A172 (cell line): ENCODE data around the gene DOC2B. TPM values are rescaled to one million over a fixed set of nuclear protein-coding genes. Genes with fewer than 3 reads are reported as not detected.
"Not testable (repeated sequence)": the region's sequence is repeated elsewhere in the genome, so short reads cannot be mapped to it uniquely, and the experiment has no call there.

Source experiments
- DNase-seq: peaks from one replicate; pipeline ENCODE4 v3.0.0-alpha.2; 2015; ENCODE audit warnings: low spot score
- total RNA-seq: library from RNA; depleted of rRNA; stranded (reverse); fragments of >200 nt; shearing (Covaris generic); gene quantifications from 2 replicates; pipeline ENCODE4 v1.2.3, GENCODE V29; 2014; rRNA removed

The DOC2B gene
- 0.14 TPM in 2 replicates for total RNA-seq

DNA sequence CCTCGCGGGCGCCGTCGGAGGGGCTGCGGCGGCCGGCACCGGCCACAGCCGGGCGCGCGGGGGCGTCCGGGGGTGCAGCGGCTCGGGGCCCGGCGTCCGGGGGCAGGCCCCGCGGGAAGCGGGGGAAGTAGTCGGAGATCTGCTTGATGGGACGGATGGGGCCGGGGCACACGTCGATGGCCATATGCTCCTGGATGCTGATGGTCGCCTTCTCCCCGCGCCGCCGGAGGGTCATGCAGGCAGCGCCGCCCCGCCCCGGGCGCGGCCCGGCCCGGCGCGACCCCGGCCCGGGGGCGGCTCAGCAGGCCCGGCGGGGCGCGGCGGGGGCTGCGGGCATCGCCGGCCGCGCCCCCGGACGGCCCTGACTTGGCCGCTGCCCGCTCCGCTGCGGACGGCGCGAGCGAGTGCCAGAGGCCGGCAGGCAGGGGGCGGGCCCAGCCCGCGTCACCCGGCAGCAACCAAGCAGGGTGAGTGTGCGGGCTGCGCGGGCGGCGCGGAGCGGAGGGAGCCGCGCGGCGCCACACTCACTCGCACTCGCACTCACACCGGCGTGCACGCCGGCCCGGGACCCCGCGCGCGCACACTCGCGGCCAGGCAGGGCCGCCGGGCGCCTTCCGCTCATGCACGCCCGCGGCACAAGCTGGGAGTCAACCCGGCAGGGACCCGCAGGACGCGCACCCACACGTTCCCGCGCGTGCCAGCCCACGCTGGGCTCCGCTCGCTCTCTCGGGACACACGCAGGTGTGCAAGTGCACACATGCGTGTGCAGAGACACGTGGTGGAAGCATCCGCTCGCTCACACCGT is at the start of gene DOC2B:
Gene DOC2B (minus strand): TSS at position 406 of the 805 bp plus-strand sequence. CDS start 171 bp downstream, at position 235.
- DNase-seq, result no peak

DNA sequence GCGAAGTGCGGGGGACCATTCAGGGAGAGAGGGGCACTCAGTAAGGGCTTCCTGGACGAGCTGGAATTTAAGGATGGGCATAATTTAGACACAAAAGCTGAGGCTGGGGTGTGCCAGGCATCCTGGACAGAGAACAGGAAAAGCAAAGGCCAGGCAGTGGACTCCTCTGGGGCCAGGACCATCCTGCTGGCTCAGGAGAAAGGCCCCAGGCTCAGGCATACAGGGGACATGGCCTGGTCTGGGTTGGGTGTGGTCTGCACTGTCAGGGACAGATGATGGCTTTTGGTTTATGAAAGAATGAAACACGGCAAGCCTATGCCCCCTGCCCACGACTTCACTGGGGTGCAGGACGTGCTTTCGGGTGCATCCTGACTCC is 48.9 kb upstream of the DOC2B start:
- DNase-seq, result no peak

DNA sequence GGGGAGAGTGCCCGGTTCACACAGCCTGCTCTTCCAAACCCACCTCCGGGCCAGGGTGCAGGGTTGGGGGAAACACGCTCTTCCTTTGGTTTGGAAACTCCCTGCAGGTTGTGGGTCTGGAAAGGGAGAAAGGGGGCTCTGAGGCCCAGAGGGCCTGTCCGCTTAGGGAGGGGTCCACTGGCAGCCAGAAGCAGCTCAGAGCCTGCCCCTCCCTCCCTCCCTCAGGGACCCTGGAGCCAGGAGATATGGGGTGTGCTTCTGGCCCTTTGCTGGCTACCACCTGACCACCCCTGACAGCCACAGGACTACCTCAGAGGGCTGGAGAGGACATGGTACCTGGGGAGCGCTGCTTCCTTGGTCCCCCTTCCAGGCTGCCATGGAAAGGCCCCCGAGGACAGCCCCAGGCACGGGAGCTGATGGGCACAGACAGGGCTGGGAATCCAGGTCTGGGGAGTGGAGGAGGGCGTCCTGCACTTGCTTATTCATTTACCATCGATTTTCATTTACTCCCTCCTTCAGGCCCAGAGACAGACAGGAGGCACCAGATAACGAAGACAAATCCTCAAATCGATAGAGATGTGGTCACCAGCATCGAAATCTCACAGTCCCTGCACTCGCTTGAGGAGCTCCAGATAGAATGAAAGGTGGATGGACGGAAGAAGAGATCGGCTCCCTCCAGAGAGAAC is 48.4 kb upstream of the DOC2B start:
- no peak for DNase-seq

DNA sequence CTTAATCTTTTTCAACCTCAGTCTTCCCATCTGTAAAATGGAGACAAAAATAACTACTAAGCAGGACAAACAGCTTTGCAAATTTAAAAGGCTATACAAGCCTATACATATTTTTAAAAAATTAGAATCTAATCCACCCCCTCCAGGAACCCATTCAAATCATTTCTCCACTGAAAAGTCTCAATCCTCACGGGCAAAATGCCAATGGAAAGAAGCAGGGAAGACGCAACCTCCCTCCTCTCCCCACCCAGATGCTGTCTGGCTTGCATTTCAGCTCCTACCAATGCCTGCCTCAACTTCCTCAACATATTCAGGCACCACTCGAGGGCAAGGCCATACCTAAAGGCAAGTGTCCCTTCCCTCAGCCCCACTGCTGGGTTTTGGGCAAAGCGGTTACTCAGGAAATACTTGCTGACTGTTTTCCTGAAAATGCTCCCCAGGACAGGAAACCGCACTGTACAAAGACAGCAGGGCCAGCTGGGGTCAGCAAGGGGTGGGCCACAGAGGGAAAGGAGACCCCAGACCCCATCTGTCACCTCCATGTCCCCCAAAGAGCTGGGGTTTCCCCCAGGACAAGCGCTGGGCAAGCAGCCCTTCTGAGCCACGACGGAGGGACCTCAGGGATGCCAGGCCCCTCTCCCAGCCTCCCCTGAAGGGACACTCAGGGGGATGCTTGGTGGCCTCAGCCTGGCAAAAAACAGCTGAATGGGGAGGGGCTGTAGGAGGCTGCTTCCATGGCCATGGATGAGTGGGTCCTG is 47.7 kb upstream of the DOC2B start:
- peak; percentile 23 for DNase-seq

GRCh38 chr17:227946-228615 is 46.6 kb upstream of the DOC2B start:
- DNase-seq, result no peak

GRCh38 chr17:227078-227945 is 45.9 kb upstream of the DOC2B start:
- DNase-seq, result no peak

- no peak for DNase-seq
These were observed 44.9 kb upstream of the DOC2B start for GRCh38 chr17:226108-227077.

- no peak for DNase-seq
These were observed 44.1 kb upstream of the DOC2B start for GRCh38 chr17:225551-225950.

DNA sequence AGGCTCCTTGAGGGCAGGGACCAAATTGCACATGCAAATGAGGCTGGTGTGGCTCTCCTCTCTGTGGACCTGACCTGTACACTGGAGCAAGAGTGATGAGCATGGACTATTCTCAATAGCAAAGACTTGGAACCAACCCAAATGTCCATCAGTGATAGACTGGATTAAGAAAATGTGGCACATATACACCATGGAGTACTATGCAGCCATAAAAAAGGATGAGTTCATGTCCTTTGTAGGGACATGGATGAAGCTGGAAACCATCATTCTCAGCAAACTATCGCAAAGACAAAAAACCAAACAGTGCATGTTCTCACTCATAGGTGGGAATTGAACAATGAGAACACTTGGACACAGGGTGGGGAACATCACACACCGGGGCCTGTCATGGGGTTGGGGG is 43.1 kb upstream of the DOC2B start:
- not testable (repeated sequence) for DNase-seq

- DNase-seq, result no peak
These were observed 42.4 kb upstream of the DOC2B start for GRCh38 chr17:223723-224471.

DNA sequence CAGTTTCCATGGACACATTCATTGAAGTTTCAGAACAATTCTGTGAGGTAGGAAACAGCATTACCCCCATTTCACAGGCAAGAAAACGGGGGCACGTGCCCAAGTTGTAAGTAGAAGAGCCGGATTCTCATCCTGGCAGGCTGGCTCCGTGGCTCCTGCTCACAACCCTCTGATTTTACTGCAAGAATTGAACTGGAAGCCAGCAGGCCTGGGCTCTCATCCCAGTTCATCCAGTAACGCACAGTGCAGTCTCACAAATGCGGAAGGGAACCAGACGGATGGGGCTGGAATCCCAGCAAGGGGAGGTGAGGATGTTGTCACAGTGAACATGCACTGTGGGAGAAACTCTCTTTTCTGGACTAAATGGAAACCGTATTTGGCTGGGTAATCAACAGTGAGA is 40.7 kb upstream of the DOC2B start:
- no peak for DNase-seq

DNA sequence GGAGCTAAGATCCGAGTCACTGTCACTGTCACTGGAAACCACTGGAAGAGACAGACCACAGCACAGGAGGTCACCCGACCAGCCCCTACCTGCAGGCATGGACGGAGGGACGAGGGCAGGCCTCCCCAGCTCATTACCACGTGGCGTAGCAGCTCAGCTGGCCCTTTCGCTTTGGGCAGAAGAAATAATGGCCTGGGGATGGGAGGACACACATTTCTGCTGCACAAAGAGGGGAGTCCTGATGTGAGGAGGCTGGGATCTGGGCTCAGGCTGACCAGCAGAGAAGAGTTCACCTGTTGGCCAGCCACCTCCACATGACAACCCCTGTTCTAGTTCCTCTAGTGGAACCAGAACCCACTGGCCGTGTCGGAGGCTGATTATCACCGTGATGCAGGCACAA is 38.2 kb upstream of the DOC2B start:
- no peak for DNase-seq

GRCh38 chr17:218432-219110 is 37.1 kb upstream of the DOC2B start:
- DNase-seq, result no peak

DNA sequence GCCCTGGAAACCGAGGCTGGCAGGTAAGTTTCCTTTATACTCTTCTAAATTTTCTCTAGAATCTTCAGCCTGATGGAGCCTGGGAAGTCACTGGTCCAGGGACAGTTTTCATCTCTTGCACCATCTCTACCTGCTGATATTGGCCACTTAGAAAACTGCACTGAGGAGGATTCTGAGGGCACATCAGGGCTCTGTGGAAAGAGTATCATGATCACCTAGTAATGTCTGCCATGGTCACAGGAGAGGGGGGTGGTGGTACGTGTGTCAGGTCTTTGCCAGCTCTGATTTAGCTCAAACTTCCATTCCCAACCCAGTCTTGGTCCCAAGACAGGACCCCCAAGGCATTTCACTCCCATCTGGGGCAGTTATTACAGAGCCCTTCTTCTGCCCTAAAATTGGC is 35.2 kb upstream of the DOC2B start:
- no peak for DNase-seq

- DNase-seq, result not testable (repeated sequence)
These were observed 34.4 kb upstream of the DOC2B start for GRCh38 chr17:215563-216478.

DNA sequence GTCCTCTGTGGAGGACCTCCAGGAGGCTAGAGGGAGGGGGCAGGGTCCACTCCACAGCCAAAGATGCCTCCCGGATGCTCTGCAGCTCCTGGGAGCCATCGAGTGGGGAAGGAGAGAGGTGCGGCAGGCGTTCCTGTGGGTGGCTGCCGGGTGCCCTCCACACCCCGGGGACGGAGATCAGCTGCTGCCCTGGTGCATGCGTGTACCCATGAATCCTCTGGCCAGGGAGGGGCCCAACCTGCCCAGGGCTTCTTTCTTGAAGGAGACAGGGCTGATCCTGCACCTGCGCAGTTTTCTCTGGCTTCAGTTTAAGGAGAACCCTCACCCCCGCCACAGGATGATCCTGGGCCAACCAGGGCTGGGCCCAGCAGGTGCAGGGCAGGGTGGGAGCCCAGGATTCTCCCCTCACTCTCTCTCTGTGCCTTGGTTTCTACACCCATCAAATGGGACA is 33.5 kb upstream of the DOC2B start:
- DNase-seq, result no peak
